ENCODE measurements around the gene TPM2. TPM values are rescaled to one million over a fixed set of nuclear protein-coding genes. Genes with fewer than 3 reads are reported as not detected.

TPM2 gene
- total RNA-seq, 4 donors from 2014 or later, result 493 to 2,531 (median 633) TPM

GRCh38 chr9:35714123-35714522 lies 24.4 kb upstream of the TPM2 start:
- Histone ChIP-seq H3K4me1 (no peaks in the 10 kb centered on the region), H3K27me3 (no peaks in the 10 kb centered on the region), H3K27ac (no peak overlapping the region), H3K36me3 (peaks cover 0 to 94% (median 47%) of the 10 kb centered on the region in 4 donors), H3K4me3 (no peak overlapping the region), H3K9me3 (no peaks in the 10 kb centered on the region)
- TF ChIP-seq CTCF (IDR thresholded peaks at IDR 0.05) (no peak), EP300 (IDR thresholded peaks at IDR 0.05; ENCODE audit: low read depth) (no peak), POLR2AphosphoS5 (IDR thresholded peaks at IDR 0.05) (no peak)
- WGBS, 2 donors (ENCODE audit: low coverage in 1 of 2), result 97% methylated on average over 6 of the region's 6 CpGs; no CpG with 5 or more reads in 1 of the 2 donors
- intact Hi-C loops (cut with DNase I; ENCODE audit: low total_unique reads) (no loop called here), in situ Hi-C loops (cut with MboI; ENCODE audit: low pct_ligation_motif_present in 1 of 4, low pct_unique_long_range_greater_than_20kb in 1 of 4, low sequenced_read_pairs in 3 of 4) (no loop called here)
- no peak for DNase-seq

- no peak overlapping the region for H3K27ac ChIP-seq
- intact Hi-C loops (cut with DNase I; ENCODE audit: low total_unique reads), result no loop called here
These were observed 23.9 kb upstream of the TPM2 start for GRCh38 chr9:35713578-35713977.

GRCh38 chr9:35712762-35713400 lies 23.2 kb upstream of the TPM2 start:
- Histone ChIP-seq H3K4me3 (no peak overlapping the region), H3K36me3 (peaks cover 1 to 96% (median 47%) of the 10 kb centered on the region in 4 donors), H3K4me1 (no peaks in the 10 kb centered on the region), H3K27ac (no peak overlapping the region), H3K27me3 (no peaks in the 10 kb centered on the region), H3K9me3 (no peaks in the 10 kb centered on the region)
- no peak for TF ChIP-seq POLR2AphosphoS5 (IDR thresholded peaks at IDR 0.05)
- no peak for TF ChIP-seq POLR2A (IDR thresholded peaks at IDR 0.05)
- no peak for TF ChIP-seq CTCF (IDR thresholded peaks at IDR 0.05)
- no peak for TF ChIP-seq EP300 (IDR thresholded peaks at IDR 0.05; ENCODE audit: low read depth)
- WGBS, 2 donors (ENCODE audit: low coverage in 1 of 2), result 93% methylated on average over 11 of the region's 11 CpGs; no CpG with 5 or more reads in 1 of the 2 donors
- DNase-seq, result no peak
- in situ Hi-C loops (cut with MboI; ENCODE audit: low pct_ligation_motif_present in 1 of 4, low pct_unique_long_range_greater_than_20kb in 1 of 4, low sequenced_read_pairs in 3 of 4) (no loop called here), intact Hi-C loops (cut with DNase I; ENCODE audit: low total_unique reads) (no loop called here)

More at GRCh38 chr9:35713578-35713977, 23.9 kb upstream of the TPM2 start:
- in situ Hi-C loops (cut with MboI; ENCODE audit: low pct_ligation_motif_present in 1 of 4, low pct_unique_long_range_greater_than_20kb in 1 of 4, low sequenced_read_pairs in 3 of 4), result no loop called here
- H3K4me3 ChIP-seq, result no peak overlapping the region
- no peaks in the 10 kb centered on the region for H3K27me3 ChIP-seq
- TF ChIP-seq POLR2A (IDR thresholded peaks at IDR 0.05), result no peak
- 87 to 91% methylated on average over 3 of the region's 3 CpGs for WGBS, 2 donors (ENCODE audit: low coverage in 1 of 2)
- no peak for DNase-seq
- H3K9me3 ChIP-seq, result no peaks in the 10 kb centered on the region
- peaks cover 1 to 94% (median 46%) of the 10 kb centered on the region in 4 donors for H3K36me3 ChIP-seq
- no peaks in the 10 kb centered on the region for H3K4me1 ChIP-seq

- DNase-seq, result no peak
- in situ Hi-C loops (cut with MboI; ENCODE audit: low pct_ligation_motif_present in 1 of 4, low pct_unique_long_range_greater_than_20kb in 1 of 4, low sequenced_read_pairs in 3 of 4), result no loop called here
- WGBS, 2 donors (ENCODE audit: low coverage in 1 of 2), result 88% methylated on average over 6 to 21 of the region's 21 CpGs
These were observed 22.0 kb upstream of the TPM2 start for GRCh38 chr9:35711501-35712428.

More at GRCh38 chr9:35711501-35712428, 22.0 kb upstream of the TPM2 start:
- no peaks in the 10 kb centered on the region for H3K4me1 ChIP-seq
- H3K27ac ChIP-seq, result no peak overlapping the region
- no peak overlapping the region for H3K4me3 ChIP-seq
- intact Hi-C loops (cut with DNase I; ENCODE audit: low total_unique reads), result no loop called here
- no peak for TF ChIP-seq POLR2AphosphoS5 (IDR thresholded peaks at IDR 0.05)
- TF ChIP-seq CTCF (IDR thresholded peaks at IDR 0.05), result no peak
- TF ChIP-seq EP300 (IDR thresholded peaks at IDR 0.05; ENCODE audit: low read depth), result no peak
- no peak for TF ChIP-seq POLR2A (IDR thresholded peaks at IDR 0.05)
- H3K27me3 ChIP-seq, result no peaks in the 10 kb centered on the region
- no peaks in the 10 kb centered on the region for H3K9me3 ChIP-seq
- H3K36me3 ChIP-seq, result peaks cover 1 to 96% (median 46%) of the 10 kb centered on the region in 4 donors
